GM19023 (cell line): ENCODE data around the gene RGS3.

Source experiments
- ATAC-seq: cut with Tn5 transposase; IDR thresholded peaks from one replicate; pipeline ENCODE4 v1.9.1; 2021; ENCODE audit warnings: mild to moderate bottlenecking, moderate library complexity; ENCODE audit not compliant: unreplicated experiment

Gene RGS3

DNA sequence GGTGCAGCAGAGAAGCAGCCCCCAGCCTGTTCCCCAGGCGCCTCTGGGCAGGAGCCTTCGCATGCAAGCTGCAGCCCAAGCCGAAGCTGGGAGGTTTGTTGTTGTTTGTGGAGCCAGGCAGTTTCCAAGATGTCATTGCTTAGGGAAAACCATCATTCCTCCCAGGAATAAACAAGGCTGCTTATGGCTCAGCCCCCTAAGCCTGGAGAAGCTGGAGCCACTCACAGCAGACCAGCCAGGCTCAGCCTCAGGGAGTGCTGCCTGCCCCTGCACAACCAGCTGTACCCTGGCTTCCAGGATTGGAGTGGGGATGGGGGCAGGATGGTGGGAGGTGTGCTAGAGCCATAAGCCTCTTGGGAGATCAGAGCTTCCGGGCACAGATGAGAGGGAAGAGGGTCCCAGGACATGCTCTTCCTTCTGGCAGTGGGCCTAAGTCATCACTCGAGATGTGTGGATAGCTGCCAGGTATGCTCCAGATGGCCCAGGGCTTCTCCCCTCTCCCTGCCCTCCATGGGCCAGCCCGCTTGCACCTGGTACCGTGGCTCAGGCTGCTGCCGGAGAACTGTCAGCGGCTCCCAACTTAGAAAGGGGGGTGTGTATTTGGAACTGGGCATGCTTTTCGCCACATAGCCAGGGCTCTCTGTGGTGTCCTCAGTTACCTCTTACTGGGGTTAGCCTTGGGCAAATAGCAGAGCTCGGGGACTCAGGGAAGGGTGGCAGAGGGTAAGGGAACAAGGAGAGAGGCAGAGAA lies 105.2 kb downstream of the RGS3 start:
- ATAC-seq, result no peak

DNA sequence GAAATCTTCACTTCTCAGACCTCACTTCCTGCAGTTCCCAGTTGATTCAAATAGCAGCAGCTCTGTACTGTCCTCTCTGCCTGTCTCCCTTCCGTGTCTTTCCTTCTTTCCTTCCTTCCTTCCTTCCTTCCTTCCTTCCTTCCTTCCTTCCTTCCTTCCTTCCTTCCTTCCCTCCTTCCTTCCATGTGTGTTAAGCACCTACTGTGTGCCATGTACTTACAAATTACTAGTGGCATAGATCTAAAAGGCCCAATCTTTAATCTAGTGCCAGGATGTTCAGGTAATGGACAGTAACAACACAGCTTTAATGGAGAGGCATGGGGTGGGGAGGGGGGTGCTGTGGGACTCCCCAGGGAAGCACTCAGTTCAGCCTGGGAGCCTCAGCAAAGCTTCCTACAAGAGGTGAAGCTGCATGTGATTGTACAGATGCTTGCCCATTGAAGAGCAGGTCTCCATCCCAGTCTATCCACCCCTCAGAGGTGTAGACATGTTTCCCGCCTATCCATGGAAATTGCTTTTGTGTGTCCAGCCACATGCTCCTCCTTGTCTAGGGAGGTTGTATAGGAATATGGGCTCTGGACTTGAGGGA lies 106.0 kb downstream of the RGS3 start:
- ATAC-seq, result no peak

DNA sequence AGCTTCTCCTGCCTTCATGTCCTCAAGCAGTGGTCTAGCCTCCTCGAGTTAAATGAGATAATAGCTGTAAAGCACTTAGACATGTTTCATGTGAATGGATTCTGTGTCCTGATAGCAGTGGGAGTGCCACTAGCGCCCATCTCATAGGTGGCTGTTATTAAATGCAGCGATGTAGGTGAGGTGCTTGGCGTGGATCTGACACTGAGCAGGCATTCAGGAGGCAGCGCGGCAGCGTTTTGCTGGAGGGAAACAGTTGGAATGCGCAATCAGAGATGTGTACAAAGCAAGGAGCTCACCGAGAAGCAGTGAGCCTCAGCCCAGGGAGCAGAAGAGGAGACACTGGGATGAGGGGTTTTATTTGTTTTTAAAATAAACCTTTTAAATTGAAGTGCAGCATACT lies 106.6 kb downstream of the RGS3 start:
- no peak for ATAC-seq

DNA sequence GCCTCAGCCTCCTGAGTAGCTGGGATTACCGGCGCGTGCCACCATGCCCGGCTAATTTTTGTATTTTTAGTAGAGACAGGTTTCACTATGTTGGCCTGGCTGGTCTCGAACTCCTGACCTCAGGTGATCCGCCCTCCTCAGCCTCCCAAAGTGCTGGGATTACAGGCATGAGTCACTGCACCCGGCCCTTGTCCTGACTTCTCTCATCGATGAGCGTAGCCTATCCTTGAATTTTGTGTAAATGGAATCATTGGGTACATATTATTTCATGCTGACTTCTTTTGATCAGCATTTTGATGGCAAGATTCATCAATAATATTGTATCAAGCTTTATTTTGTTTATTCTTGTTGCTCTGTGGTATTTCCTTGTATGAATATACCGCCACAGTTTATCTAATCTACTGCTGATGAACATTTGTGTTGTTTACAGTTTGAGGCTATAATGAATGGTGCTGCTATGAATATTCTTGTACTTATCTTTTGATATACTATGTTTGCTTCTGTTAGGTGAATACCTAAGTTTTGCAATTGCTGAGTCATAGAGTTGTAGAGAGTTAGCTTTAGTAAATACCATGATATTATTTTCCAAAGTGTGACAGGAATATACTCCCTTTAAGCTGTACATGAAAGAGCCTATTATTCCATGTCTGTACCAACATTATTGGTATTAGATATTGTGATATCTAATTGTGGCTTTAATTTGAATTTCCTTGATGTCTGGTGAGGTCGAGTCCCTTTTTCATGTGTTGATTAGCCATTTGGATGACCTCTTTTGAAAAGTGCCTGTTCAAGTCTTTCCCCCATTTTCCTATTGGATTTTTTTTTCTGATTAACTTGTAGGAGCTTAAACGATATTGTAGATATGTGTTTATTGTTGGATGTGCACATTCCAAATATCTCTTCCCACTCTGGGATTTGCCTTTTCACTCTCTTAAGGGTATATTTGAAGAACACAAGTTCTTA lies 107.5 kb downstream of the RGS3 start:
- ATAC-seq, result no peak

DNA sequence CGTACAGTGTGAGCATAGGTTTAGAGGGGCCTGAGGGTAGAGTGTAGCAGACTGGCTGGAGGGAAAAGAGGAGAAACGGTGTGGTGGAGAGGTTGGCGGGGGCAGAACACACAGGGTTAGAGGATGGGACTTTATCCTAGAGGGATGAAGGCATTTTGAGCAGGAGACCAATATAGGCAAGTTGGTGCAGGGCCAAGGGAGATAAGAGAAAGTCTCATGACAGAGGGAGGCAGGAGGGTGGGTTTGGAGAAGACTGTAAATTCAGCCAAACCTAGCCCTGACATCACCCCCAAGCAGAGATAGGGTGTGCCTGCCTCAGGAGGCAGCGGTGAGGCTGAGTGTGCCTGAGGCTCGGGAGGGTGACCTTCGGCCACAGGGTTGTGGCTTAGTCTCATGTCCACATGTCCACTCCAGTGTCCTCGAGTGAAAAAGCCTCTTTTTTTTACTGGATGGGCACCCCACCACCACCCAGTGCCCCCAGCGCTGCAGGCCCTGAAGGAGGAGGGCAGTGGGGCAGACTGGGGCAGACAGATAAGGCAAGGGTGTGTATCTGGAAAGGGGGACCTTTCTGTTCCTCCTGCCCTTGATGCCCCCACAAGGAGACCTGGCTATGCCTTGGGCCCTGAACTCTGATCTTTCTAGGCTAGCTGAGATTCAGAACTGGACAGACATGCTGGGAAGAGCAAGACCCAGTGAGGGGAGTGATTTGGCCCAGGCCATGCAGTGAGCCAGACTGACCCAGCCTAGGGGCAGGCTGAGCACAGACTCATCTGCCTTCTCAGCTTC lies 108.7 kb downstream of the RGS3 start:
- ATAC-seq, result no peak

DNA sequence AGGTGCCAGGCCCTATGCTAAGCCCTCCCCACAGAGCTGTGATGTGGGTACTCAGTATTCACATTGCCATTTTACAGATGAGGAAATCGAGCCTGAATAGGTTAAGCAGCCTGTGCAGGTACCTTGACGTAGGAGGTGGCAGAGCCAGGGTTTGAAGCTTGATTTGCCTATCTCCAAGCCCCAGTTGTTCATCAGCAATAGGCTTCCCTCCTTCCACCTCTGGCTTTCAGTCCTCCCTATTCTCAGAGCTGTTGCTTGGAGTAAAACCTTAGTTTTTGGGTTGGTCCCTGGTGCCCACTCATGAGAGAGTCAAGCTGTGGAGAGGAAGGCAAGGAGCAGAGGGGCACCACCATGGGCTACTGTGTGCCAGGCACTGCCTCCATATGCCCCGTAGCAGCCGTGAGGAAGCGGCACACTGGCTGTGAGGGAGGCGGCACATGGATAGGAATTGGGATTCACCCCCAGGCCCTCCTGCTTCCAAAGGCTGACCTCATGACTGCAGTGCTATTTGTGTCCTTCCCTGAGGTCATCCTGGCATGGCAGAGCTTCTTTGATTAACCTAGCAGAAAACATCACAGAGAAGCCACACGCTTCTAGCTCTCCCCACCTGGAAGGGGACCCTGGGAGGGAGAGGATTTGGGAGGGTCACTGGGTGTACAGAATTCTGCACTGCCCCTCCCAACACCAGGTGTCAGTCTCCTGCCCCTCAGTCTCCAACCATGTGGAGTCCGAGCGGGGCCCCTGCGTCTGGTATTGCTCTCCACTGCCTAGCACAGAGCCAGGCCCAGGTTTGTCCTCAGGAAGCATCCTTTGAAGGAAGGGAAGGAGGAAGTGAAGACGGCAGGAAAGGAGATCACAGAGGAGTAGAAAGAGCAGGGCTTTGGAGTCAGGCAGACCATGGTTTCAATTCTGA lies 109.8 kb downstream of the RGS3 start:
- no peak for ATAC-seq

DNA sequence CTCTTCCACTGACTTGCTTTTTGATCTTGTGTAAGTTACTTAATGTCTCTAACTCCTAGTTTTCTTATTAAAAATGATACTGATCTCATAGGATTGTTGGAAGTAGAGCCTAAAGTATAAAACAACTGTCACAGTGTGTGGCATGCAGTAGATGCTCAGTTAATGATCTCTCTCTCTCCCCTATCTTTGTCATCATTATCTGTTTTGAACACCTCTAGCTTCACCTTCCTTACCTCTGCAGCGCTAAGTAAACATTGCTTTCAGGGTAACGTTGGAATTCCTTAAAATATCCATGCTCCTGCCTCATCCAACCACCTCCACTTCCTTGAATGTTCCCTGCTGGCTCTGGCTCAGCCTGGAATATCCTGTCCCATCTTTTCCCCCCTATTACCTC lies 110.4 kb downstream of the RGS3 start:
- ATAC-seq, result no peak

DNA sequence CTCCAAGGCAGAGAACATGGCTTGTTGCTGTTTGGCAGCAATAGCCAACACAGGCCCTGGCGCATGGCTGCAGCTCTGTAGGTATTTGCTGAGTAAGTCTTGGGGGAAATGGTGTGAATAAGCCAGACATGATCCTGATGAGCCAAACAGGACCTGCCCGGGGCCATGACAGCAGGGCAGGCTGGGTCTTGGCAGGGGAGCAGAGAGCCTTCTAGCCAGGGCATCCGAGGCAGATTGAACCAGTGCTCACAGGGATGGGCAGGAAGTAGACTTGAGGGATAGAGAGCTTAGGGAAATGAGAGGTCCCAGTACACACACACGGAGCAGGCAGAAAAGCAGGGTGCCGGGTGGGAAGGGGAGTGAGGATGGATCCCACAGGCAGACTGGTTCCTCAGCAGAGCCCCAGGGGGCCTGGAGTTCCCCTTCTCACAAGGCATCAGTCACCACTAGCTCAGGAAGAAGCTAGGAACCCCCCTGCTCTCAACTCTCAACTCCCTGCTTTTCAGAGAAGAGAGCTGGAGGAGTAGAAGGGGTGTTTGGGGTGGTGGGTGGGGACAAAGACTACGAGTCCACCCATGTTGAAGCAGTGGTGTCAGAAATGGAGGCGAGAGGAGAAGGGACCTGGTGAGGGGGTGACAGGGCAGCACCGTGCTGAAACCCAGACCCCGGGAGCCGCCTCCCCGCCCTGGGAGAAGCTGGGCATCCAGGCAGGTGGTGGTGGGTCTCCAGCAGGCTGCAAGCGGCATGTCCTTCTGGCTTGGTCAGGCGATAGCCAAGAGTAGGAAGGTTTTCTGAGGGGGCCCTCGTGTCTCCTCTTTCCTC lies 111.1 kb downstream of the RGS3 start:
- no peak for ATAC-seq

DNA sequence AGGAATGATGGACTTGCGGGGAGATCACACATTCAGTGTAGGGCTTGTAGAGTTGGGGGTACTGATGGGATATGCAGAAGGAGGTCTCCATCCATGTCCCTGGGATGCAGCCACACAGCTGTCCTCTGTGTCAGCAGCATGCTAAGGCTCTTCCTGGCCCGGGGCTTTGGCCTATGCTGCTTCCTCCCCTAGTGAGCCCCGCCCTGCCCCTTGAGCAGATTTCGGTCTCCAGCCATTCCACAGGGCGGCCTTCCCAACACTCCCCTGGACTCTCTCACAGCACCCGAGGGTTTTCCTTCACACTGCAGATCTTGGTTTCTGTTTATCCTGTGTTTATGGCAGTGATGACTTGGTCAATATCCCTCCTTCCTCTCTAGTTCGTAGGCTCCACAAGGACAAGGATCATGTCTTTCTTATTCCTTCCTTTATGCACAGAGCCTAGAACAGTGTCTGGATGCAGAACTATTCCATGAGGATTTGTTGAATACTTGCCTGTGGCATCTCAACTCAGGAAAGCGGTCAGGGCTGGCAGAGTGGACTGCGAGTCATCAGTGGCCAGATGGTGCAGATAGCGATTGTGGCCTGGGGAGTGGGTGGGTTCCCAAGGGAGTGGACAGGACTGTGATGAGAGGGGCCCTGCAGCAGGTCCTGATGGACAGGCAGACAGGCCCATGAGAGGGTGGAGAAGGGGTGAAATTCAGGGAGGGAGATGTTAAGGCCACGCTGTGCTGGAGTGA lies 114.2 kb downstream of the RGS3 start:
- ATAC-seq, result no peak

DNA sequence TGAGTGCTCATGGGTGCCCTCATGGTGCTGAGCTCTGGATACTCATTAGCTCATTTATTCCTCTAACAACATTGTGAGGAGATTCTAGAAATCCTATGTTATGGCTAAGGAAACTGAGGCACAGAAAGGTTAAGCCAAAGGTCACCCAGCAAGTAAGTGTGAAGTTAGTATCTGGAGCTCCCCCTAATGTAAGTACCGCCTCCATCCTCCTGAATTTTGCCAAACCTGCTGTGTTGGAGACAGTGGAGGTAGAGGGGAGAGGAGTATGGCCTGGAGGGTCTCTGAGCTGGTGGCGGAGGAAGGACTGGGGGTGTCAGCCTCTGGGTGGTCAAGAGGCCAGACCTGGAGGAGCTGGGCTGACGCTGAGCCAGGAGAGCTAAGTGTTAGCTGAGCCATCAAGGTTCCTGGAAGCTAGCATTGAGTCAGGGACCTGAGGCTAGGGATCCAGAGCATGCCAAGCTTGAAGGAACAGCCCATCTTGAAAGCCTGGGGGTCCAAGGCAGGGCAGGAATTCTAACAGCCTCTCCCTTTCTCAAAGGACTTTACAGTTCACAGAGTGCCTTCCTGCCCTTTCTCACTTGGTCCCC lies 114.8 kb downstream of the RGS3 start:
- no peak for ATAC-seq

DNA sequence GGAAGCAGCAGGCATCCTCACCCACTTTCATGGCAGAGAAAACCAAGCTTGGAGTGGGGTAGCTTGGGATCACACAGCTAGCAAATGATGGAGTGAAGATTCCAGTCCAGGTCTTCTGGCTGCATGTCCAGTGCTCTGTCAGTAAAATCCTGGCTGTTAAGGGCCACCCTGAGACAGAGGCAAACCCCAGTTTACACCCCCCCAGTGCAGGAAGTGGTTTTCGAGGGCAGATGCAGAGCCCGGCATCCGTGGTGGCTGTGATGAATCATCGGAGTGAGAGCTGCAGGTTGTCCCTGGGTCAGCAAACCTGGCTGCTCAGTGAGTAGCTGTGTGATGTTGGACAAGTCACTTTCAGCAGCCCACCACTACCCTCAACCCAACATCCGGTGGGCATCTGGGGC lies 115.4 kb downstream of the RGS3 start:
- ATAC-seq, result peak; percentile 54

DNA sequence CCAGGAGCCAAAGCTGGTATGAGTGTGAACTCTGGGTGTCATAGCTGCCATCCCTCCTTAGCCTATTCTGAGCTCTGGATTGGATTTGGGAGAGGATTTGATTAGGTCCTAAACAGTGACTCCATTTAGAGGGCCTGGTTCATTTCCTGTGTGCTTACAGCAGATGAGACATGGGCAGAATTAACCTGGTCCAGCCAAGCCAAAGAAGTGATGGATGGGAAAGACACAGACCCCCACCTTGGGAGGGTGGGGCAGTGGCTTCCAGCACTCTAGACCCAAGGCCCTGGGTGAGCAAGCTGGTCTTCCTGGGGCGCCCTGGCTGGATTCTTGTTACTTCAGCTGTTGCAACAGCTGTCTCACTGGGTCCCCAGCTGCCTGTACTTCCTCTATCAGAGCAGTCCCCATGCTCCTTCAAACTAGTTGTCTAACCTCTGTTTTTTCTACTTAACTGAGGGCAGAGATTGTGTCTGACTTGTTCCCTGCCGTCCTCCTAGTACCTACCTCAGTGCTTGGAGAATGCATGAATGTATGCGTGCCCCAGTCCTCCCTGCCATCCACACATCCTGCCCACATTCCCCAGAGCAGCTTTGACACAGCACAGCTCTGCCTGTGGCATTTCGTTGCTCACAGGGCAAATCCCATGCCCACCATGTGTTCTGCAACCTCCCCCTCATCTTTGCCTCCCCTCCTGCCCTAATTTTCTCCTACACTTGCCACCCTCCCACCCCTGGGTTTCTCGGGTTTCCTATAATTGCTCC lies 115.9 kb downstream of the RGS3 start:
- ATAC-seq, result peak; percentile 28

DNA sequence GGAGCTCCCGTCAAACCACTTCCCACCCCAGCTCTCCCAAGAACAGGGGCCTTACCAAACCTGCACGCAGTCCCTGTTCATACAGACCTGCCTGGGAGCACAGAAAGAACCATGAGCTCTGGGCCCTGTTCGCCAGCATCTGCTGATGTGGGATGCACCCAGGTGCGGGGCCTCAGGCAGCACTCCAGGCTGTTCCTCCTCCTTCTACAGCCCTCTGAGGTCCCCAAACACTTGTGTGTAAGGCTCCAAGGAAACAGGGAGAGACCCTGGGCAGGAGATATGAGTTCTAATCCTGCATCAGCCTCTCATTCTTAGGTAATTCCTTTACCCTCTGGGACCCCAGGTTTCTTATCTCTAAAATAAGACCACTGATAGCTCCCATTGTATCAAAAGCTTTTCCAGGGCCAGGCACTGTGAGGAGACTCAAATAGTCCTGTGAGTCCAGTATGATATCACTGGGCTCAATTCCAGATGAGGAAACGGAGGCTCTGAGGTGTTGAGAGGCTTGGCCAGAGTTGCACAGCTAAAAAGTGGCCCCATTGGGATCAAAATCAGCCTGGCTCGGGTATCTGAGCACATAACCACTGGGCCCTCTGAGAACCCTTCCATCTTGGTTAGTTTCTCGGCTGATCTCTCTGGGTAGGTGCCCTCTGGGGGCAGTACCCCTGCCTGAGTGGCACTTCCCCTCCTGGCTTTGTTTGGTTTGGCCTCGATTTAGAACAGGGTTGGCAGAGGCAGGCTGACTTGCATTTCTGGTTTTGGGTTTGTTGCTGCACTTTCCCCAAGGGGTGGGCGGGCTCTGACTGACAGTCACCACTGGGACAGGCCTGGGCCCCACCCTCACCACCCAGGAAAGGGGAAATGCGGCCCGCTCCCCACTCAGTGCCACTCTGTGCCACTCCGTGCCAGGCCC lies 116.8 kb downstream of the RGS3 start:
- ATAC-seq, result no peak

DNA sequence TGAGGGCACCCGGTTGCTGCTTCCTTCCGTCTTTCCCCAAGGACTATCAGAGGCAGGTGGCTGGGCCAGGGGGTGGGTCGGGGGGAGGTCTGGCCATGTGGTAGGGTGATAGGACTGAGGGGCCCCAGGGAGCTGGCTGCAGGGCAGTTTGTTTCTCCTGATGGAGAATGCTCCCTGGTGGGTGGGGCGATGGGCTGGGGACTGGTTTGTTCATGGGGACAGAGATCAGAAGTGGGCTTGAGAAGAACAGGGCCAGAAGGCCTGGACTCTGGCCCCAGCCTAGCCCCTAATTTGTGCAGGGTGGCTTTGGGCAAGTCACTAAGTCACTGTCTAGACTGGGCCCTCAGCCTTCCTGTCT lies 117.4 kb downstream of the RGS3 start:
- no peak for ATAC-seq

DNA sequence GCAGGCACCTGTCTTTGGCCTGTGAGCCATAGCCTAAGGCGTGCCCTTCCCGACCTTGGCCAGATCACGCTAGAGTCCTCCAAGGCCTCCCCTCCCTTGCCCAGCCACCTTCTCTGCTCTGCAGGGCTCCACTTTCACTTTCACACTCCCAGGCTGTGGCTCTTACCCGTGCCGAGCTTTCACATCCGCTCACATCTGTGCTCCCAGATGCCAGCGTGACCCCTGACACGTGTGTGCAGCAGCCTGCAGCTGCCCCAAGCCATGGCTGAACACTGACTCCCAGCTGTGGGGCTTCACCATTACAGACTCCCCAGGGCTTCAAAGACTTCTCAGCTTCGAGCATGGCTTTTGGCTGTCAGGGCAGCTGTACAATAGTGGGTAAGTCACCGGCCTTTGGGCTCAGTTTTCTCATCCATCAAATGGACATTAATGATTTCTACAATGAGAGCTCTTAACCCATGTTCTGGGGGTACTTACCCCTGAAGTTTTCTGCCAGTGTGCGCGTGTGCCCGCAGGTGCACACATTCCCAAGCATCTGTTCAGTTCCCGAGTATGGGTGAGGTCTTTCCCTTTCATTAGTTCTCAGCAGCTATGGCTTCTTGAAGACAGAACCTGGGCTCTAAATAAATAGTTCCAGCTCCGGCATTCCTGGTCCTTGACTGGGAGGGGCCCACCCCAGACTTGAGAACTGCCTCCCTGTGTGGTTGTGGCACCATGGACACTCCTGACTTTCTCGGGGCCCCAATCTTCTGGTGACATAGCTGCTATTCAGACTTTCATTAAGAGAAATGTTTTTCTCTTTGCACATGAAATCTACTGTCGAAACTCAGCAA lies 118.6 kb downstream of the RGS3 start:
- ATAC-seq, result peak; percentile 76
